Uterus (tissue), 2 donors: ENCODE measurements around the gene MLKL.

Source experiments
- POLR2A ChIP-seq, 2 donors: fragments of 450-650 bp; IDR thresholded peaks; one replicate each; pipeline ENCODE4 v1.6.1; 2016; ENCODE audit warnings: antibody characterized with exemption in 2 of 2, mild to moderate bottlenecking in 1 of 2, moderate library complexity in 1 of 2
- TF ChIP-seq, protein P1 (sequence below), 4 experiments: fragments of 200-600 bp in 2 of 4; fragments of 450-650 bp in 2 of 4; sonication (generic) in 2 of 4; IDR thresholded peaks; one replicate each; pipeline ENCODE4 v1.5.1; 2016 to 2019; ENCODE audit warnings: antibody characterized with exemption in 4 of 4, mild to moderate bottlenecking in 2 of 4, moderate library complexity in 1 of 4

DNA sequence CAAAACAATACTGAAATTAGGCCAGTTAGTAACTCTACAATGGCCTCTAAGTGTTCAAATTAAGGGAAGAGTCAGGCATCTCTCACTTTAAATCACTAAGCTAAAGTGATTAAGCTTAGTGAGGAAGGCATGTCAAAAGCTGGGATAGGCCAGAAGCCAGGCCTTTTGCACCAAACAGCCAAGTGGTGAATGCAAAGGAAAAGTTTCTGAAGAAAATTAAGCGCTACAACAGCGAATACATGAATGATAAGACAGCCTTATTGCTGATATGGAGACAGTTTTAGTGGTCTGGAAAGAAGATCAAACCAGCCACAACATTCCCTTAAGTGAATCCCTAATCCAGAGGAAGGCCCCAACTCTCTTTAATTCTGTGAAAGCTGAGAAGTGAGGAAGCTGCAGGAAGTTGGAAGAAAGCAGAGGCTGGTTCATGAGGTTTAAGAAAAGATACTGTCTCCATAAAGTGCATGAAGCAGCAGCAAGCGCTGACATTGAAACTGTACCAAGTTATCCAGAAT, 46.1 kb downstream of the MLKL start:
- TF ChIP-seq, protein P1, sequence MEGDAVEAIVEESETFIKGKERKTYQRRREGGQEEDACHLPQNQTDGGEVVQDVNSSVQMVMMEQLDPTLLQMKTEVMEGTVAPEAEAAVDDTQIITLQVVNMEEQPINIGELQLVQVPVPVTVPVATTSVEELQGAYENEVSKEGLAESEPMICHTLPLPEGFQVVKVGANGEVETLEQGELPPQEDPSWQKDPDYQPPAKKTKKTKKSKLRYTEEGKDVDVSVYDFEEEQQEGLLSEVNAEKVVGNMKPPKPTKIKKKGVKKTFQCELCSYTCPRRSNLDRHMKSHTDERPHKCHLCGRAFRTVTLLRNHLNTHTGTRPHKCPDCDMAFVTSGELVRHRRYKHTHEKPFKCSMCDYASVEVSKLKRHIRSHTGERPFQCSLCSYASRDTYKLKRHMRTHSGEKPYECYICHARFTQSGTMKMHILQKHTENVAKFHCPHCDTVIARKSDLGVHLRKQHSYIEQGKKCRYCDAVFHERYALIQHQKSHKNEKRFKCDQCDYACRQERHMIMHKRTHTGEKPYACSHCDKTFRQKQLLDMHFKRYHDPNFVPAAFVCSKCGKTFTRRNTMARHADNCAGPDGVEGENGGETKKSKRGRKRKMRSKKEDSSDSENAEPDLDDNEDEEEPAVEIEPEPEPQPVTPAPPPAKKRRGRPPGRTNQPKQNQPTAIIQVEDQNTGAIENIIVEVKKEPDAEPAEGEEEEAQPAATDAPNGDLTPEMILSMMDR (IDR thresholded peaks at IDR 0.05) = no peak
- no peak for TF ChIP-seq POLR2A (IDR thresholded peaks at IDR 0.05)
